HG03060 (cell line): Measurements from ENCODE around the gene CD2AP.
"Not testable (repeated sequence)": the region's sequence is repeated elsewhere in the genome, so short reads cannot be mapped to it uniquely, and the experiment has no call there.

ENCODE experiments used
- ATAC-seq: cut with Tn5 transposase; IDR thresholded peaks from one replicate; pipeline ENCODE4 v1.9.1; 2021; ENCODE audit warnings: low read depth, moderate number of reproducible peaks; ENCODE audit not compliant: unreplicated experiment

CD2AP gene

GRCh38 chr6:47477497-47478232 lies at the start of gene CD2AP:
Gene CD2AP (plus strand): TSS chr6:47477789. CDS start chr6:47478245, 456 bp downstream.
- peak; percentile 38 for ATAC-seq

- ATAC-seq, result no peak
These were observed 49.3 kb upstream of the CD2AP start for GRCh38 chr6:47428288-47428687.

- no peak for ATAC-seq
These were observed 48.6 kb upstream of the CD2AP start for GRCh38 chr6:47428746-47429664.

GRCh38 chr6:47434372-47435253 lies 43.0 kb upstream of the CD2AP start:
- ATAC-seq, result no peak

GRCh38 chr6:47435254-47435612 lies 42.4 kb upstream of the CD2AP start:
- no peak for ATAC-seq

GRCh38 chr6:47437592-47437991 lies 40.0 kb upstream of the CD2AP start:
- peak; percentile 53 for ATAC-seq

GRCh38 chr6:47438481-47439347 lies 38.9 kb upstream of the CD2AP start:
- peak; percentile 46 for ATAC-seq

- ATAC-seq, result peak; percentile 16
These were observed 38.3 kb upstream of the CD2AP start for GRCh38 chr6:47439348-47439668.

- peak; percentile 67 for ATAC-seq
These were observed 36.9 kb upstream of the CD2AP start for GRCh38 chr6:47440719-47441118.

- ATAC-seq, result not testable (repeated sequence)
These were observed 32.6 kb upstream of the CD2AP start for GRCh38 chr6:47444964-47445363.

GRCh38 chr6:47446669-47447330 lies 30.8 kb upstream of the CD2AP start:
- no peak for ATAC-seq

GRCh38 chr6:47447722-47448121 lies 29.9 kb upstream of the CD2AP start:
- ATAC-seq, result no peak

- no peak for ATAC-seq
These were observed 26.4 kb upstream of the CD2AP start for GRCh38 chr6:47451162-47451561.

GRCh38 chr6:47452899-47453298 lies 24.7 kb upstream of the CD2AP start:
- ATAC-seq, result no peak

GRCh38 chr6:47453372-47453936 lies 24.1 kb upstream of the CD2AP start:
- ATAC-seq, result no peak

- no peak for ATAC-seq
These were observed 22.7 kb upstream of the CD2AP start for GRCh38 chr6:47454713-47455396.

GRCh38 chr6:47455533-47456209 lies 21.9 kb upstream of the CD2AP start:
- ATAC-seq, result no peak

- no peak for ATAC-seq
These were observed 21.0 kb upstream of the CD2AP start for GRCh38 chr6:47456536-47456975.
